Left ventricle myocardium inferior (tissue), 1 donor: ENCODE data around the gene DNA2. TPM values are rescaled to one million over a fixed set of nuclear protein-coding genes. Genes with fewer than 3 reads are reported as not detected.

Experiments
- DNase-seq: peaks from one replicate; pipeline ENCODE4 v3.0.0-alpha.2; 2020
- H3K27ac ChIP-seq: fragments of 200-600 bp; replicated peaks from 2 replicates; pipeline ENCODE4 v1.8.0; 2021
- H3K27me3 ChIP-seq: fragments of 200-600 bp; 2 replicates; pipeline ENCODE4 v1.8.0; 2021; ENCODE audit warnings: low read depth
- H3K36me3 ChIP-seq: fragments of 200-600 bp; 2 replicates; pipeline ENCODE4 v1.8.0; 2021
- H3K4me1 ChIP-seq: fragments of 200-600 bp; 2 replicates; pipeline ENCODE4 v1.8.0; 2021
- H3K4me3 ChIP-seq: fragments of 200-600 bp; 2 replicates; pipeline ENCODE4 v1.8.0; 2021; ENCODE audit warnings: mild to moderate bottlenecking, moderate library complexity
- H3K9me3 ChIP-seq: fragments of 200-600 bp; replicated peaks from 2 replicates; pipeline ENCODE4 v1.8.0; 2021
- intact Hi-C: fragments of 100-400 bp; cut with micrococcal nuclease; formaldehyde crosslinking; loops from one replicate; pipeline ENCODE4 v1.11.0; 2022
- total RNA-seq: library from RNA; stranded (reverse); fragmentation: NEBNext Ultra II Directional; extraction: Animal tissue kit (Norgen Biotek cat#: 25700); gene quantifications from one replicate; pipeline ENCODE4 v1.2.1, GENCODE V29; 2021
- TF ChIP-seq, protein P1 (sequence below): fragments of 200-600 bp; IDR thresholded peaks from 2 replicates; pipeline ENCODE4 v1.8.0; 2021; ENCODE audit warnings: antibody characterized with exemption, mild to moderate bottlenecking, borderline replicate concordance
- donor health status: DM: no; HTN: yes; CAD: no; lungs with severe emphysema.

DNA2 gene
- total RNA-seq, 1 donor from 2014 or later: 2.1 TPM

GRCh38 chr10:68506411-68506810 is 34.6 kb upstream of the DNA2 start:
- Histone ChIP-seq H3K4me3 (no peak overlapping the region), H3K27ac (no peak overlapping the region), H3K36me3 (peaks cover 52% of the 10 kb centered on the region), H3K27me3 (no peaks in the 10 kb centered on the region), H3K9me3 (no peaks in the 10 kb centered on the region), H3K4me1 (no peaks in the 10 kb centered on the region)
- DNase-seq: no peak
- TF ChIP-seq, protein P1, sequence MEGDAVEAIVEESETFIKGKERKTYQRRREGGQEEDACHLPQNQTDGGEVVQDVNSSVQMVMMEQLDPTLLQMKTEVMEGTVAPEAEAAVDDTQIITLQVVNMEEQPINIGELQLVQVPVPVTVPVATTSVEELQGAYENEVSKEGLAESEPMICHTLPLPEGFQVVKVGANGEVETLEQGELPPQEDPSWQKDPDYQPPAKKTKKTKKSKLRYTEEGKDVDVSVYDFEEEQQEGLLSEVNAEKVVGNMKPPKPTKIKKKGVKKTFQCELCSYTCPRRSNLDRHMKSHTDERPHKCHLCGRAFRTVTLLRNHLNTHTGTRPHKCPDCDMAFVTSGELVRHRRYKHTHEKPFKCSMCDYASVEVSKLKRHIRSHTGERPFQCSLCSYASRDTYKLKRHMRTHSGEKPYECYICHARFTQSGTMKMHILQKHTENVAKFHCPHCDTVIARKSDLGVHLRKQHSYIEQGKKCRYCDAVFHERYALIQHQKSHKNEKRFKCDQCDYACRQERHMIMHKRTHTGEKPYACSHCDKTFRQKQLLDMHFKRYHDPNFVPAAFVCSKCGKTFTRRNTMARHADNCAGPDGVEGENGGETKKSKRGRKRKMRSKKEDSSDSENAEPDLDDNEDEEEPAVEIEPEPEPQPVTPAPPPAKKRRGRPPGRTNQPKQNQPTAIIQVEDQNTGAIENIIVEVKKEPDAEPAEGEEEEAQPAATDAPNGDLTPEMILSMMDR: no peak
- intact Hi-C loops: no loop called here

GRCh38 chr10:68502846-68503245 is 31.1 kb upstream of the DNA2 start:
- no peak overlapping the region for H3K27ac ChIP-seq
- no peaks in the 10 kb centered on the region for H3K9me3 ChIP-seq
- H3K36me3 ChIP-seq: peaks cover 80% of the 10 kb centered on the region
- TF ChIP-seq, protein P1: no peak
- no peaks in the 10 kb centered on the region for H3K27me3 ChIP-seq
- no peak overlapping the region for H3K4me3 ChIP-seq
- intact Hi-C loops: no loop called here
- no peaks in the 10 kb centered on the region for H3K4me1 ChIP-seq
- no peak for DNase-seq

DNA sequence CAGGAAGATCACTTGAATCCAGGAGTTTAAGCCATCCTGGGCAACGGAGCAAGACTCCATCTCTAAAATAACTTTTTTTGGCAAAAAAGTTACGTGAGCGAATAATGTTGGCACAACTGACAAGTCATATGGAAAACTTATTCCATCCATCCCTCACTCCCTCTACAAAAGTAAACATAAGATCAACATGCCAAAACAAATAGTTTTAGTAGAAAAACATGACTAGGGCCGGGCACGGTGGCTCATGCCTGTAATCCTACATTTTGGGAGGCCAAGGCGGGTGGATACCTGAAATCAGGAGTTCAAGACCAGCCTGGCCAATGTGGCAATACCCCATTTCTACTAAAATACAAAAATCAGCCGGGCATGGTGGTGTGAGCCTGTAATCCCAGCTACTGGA is 29.9 kb upstream of the DNA2 start:
- H3K36me3 ChIP-seq: peaks cover 80% of the 10 kb centered on the region
- no peaks in the 10 kb centered on the region for H3K9me3 ChIP-seq
- intact Hi-C loops: no loop called here

DNA sequence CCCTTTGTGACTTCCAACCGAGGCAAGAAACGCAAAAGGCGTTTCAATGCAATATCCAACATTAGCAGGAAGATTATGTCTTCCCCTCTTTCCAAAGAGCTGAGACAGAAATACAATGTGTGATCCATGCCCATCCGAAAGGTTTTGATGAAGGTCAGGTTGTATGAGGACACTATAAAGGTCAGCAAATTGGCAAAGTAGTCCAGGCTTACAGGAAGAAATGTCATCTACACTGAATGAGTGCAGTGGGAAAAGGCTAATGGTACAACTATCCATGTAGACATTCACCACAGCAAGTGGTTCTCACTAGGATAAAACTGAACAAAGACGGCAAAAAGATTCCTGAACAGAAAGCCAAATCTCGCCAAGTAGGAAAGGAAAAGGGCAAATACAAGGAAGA is 27.8 kb upstream of the DNA2 start:
- Histone ChIP-seq H3K27ac (no peak overlapping the region), H3K4me3 (no peak overlapping the region), H3K27me3 (no peaks in the 10 kb centered on the region), H3K9me3 (no peaks in the 10 kb centered on the region), H3K36me3 (peaks cover 70% of the 10 kb centered on the region), H3K4me1 (no peaks in the 10 kb centered on the region)
- intact Hi-C loops: no loop called here
- DNase-seq: no peak
- TF ChIP-seq, protein P1: no peak

More for the DNA sequence above, 29.9 kb upstream of the DNA2 start:
- Histone ChIP-seq H3K4me3 (no peak overlapping the region), H3K27ac (no peak overlapping the region), H3K4me1 (no peaks in the 10 kb centered on the region), H3K27me3 (no peaks in the 10 kb centered on the region)
- TF ChIP-seq, protein P1: no peak
- DNase-seq: no peak

DNA sequence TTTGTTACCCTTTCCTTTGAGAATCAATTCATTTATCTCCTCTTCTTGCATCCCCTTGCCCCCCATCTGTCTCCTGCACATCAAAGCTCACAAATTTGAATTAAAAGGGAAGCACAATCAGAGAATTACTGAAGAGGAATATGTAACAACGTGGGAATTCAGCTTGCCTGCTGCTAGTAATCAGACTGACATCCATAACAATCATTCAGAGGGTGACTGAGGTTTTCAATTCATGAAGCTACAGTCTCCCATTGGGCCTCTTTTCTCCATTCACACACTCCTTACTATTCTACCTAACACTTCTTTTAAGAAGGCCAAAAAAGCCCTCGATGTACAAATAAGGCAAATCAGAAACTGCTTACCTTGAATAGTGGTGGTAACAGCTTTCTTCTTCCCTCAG is 24.3 kb upstream of the DNA2 start:
- no peaks in the 10 kb centered on the region for H3K27me3 ChIP-seq
- peaks cover 71% of the 10 kb centered on the region for H3K36me3 ChIP-seq
- TF ChIP-seq, protein P1: no peak
- H3K4me3 ChIP-seq: no peak overlapping the region
- no peaks in the 10 kb centered on the region for H3K9me3 ChIP-seq
- no peak overlapping the region for H3K27ac ChIP-seq
- H3K4me1 ChIP-seq: no peaks in the 10 kb centered on the region
- intact Hi-C loops: no loop called here
- DNase-seq: no peak

DNA sequence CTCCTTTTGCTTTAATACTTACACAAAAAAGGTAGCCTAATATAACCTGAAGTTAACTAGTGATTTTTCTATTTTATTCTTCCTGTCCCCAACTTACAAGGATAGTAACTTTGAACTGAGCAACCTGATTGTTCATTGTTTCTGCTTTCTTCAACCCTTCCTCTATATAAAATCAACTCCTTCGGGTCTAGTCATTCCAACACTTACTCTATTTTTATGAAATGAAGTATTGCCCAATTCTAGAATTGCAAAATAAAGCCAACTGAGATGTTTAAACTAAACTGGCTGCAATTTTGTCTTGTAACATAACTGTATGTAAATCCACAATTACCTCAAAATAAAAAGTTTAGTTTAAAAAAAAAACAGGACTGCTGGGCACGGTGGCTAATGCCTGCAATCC is 20.3 kb upstream of the DNA2 start:
- TF ChIP-seq, protein P1: no peak
- intact Hi-C loops: no loop called here
- H3K36me3 ChIP-seq: peaks cover 75% of the 10 kb centered on the region

More for the DNA sequence above, 20.3 kb upstream of the DNA2 start:
- Histone ChIP-seq H3K9me3 (no peaks in the 10 kb centered on the region), H3K4me3 (no peak overlapping the region), H3K27ac (no peak overlapping the region), H3K27me3 (no peaks in the 10 kb centered on the region), H3K4me1 (no peaks in the 10 kb centered on the region)
- no peak for DNase-seq
